K562 (cell line): ENCODE results near the gene LAMA2. TPM values are rescaled to one million over a fixed set of nuclear protein-coding genes. Genes with fewer than 3 reads are reported as not detected.

Experiments
- CUX1 ChIP-seq: fragments of 200-800 bp; sonication (Bioruptor generic); IDR thresholded peaks from 2 replicates; pipeline ENCODE4 v1.6.1; 2016; ENCODE audit warnings: missing genetic modification characterization, missing compliant biosample characterization
- E2F1 ChIP-seq: sonication (generic); formaldehyde crosslinking; IDR thresholded peaks from 2 replicates; pipeline ENCODE4 v1.8.1; 2023; ENCODE audit warnings: mild to moderate bottlenecking, missing genetic modification reagents, moderate library complexity
- MED1 ChIP-seq: sonication (generic); formaldehyde crosslinking; IDR thresholded peaks from 2 replicates; pipeline ENCODE4 v1.8.1; 2023; ENCODE audit warnings: missing genetic modification reagents, borderline replicate concordance
- PURB ChIP-seq: sonication (generic); formaldehyde crosslinking; IDR thresholded peaks from 2 replicates; pipeline ENCODE4 v1.9.0; 2021; ENCODE audit warnings: low read depth, mild to moderate bottlenecking, missing genetic modification reagents
- SETDB1 ChIP-seq: IDR thresholded peaks from one replicate; pipeline ENCODE4 v1.6.1; 2012; ENCODE audit warnings: low read length, control low read depth, inconsistent platforms
- SIX5 ChIP-seq, 2 experiments: IDR thresholded peaks; 2 replicates each; pipeline ENCODE4 v1.6.1; 2011; ENCODE audit warnings: low read length in 2 of 2, borderline replicate concordance in 1 of 2, low read depth in 1 of 2, mild to moderate bottlenecking in 1 of 2, moderate library complexity in 1 of 2; ENCODE audit not compliant: insufficient read depth in 1 of 2
- SMAD2 ChIP-seq: fragments of 150-350 bp; IDR thresholded peaks from 2 replicates; pipeline ENCODE4 v1.6.1; 2014; ENCODE audit warnings: low read depth, mild to moderate bottlenecking, low read length
- U2AF2 ChIP-seq: fragments of 200-400 bp; formaldehyde crosslinking; optimal IDR thresholded peaks from 2 replicates; pipeline ENCODE3; 2017; ENCODE audit warnings: low read depth, mild to moderate bottlenecking, low read length
- ZNF512 ChIP-seq: IDR thresholded peaks from 2 replicates; pipeline ENCODE4 v1.6.1; 2016; ENCODE audit warnings: missing genetic modification characterization, missing compliant biosample characterization
- polyA plus RNA-seq, 8 experiments: library from polyadenylated mRNA; depleted of rRNA in 4 of 8; stranded (reverse) in 5 of 8; unstranded in 3 of 8; fragments of >200 nt; fragmentation: Nextera tagmentation in 2 of 8; fragmentation: Illumina TruSeq in 1 of 8; extraction: Ambion mirVana in 2 of 8; extraction: Trizol in 1 of 8; gene quantifications; 2 replicates each; pipeline versions ENCODE4 v1.2.1 to v1.2.3, GENCODE V29; 2011 to 2014; ENCODE audit warnings: inconsistent platforms in 1 of 8, missing spikeins in 1 of 8
- total RNA-seq, 7 experiments: library from RNA; depleted of rRNA in 6 of 7; stranded (reverse); fragments of >200 nt in 6 of 7; fragmentation: Illumina TruSeq in 2 of 7; extraction: Trizol in 2 of 7; gene quantifications; 2 replicates each; pipeline versions ENCODE4 v1.2.1 to v1.2.3, GENCODE V29; 2011 to 2021; ENCODE audit warnings: low replicate concordance in 1 of 7
- TF ChIP-seq, protein P1 (sequence below): sonication (generic); formaldehyde crosslinking; IDR thresholded peaks from 2 replicates; pipeline ENCODE4 v1.8.1; 2023; ENCODE audit warnings: mild to moderate bottlenecking, missing genetic modification reagents
- TF ChIP-seq, protein P2 (sequence below), 2 experiments: fragments of 450-650 bp in 1 of 2; sonication (generic) in 1 of 2; formaldehyde crosslinking in 1 of 2; IDR thresholded peaks in 1 of 2; conservative IDR thresholded peaks in 1 of 2; 2 replicates each; pipeline versions ENCODE4 v1.6.1 to v1.8.1; 2016 to 2023; ENCODE audit warnings: mild to moderate bottlenecking in 2 of 2, moderate library complexity in 2 of 2, inconsistent platforms in 1 of 2, missing genetic modification reagents in 1 of 2

Gene LAMA2
- total and polyA plus RNA-seq, 9 of the 15 experiments (the other 6 are each of a cell fraction or from before 2014, with no cell fraction given) = 0.04 to 1.5 (median 0.36) TPM

DNA sequence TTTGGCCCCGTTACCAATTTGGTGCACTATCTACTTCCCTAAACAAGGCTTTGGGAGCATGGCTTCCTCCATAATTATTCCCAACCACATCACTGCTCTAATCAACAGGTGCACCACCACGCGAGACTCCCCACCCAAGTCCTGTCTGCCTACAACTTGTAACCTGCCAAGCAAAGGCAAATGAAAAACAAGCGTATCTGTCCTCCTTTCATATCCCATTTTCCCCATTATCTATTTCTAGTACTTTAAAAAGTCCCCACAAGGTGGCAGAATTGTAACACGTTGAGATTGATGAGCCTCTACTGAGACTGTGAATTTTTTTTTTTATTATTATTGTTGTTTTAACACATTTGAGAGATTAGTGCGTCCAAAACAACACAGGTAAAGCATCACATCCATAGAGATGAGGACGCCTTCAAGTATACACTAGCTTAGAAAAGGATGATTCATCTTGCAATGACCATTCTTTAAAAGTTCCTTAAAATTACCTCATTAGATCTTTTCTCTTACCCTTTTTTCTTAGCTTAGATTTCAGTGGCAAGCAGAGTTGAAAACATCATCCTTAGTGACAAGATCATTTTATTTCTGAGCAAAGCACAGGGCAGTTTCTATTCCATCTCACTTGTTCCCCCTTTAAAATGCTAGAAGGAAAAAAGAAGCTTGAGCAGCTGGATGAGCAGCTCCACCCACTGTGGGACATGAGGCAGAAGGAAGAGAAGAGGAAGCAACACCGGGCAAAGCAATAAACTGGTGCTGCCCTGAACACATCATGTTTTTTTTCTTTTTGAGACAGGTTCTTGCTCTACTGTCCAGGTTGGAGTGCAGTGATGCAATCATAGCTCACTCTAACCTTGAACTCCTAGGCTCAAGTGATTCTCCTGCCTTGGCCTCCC lies 616.3 kb downstream of the LAMA2 start (continued):
- TF ChIP-seq, protein P1, sequence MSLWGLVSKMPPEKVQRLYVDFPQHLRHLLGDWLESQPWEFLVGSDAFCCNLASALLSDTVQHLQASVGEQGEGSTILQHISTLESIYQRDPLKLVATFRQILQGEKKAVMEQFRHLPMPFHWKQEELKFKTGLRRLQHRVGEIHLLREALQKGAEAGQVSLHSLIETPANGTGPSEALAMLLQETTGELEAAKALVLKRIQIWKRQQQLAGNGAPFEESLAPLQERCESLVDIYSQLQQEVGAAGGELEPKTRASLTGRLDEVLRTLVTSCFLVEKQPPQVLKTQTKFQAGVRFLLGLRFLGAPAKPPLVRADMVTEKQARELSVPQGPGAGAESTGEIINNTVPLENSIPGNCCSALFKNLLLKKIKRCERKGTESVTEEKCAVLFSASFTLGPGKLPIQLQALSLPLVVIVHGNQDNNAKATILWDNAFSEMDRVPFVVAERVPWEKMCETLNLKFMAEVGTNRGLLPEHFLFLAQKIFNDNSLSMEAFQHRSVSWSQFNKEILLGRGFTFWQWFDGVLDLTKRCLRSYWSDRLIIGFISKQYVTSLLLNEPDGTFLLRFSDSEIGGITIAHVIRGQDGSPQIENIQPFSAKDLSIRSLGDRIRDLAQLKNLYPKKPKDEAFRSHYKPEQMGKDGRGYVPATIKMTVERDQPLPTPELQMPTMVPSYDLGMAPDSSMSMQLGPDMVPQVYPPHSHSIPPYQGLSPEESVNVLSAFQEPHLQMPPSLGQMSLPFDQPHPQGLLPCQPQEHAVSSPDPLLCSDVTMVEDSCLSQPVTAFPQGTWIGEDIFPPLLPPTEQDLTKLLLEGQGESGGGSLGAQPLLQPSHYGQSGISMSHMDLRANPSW (CRISPR knock-in tag) = no peak
- TF ChIP-seq SETDB1 (no peak), SMAD2 (no peak), MED1 (CRISPR knock-in tag) (no peak), SIX5 (IDR thresholded peaks at IDR 0.05; ENCODE audit: borderline replicate concordance in 1 of 2, insufficient read depth in 1 of 2, low read depth in 1 of 2, low read length in 2 of 2) (no peak), CUX1 (CRISPR knock-in tag) (no peak), U2AF2 (no peak), ZNF512 (peak; percentile 60; the same call in 1 of the 2 replicates), PURB (CRISPR knock-in tag) (no peak), E2F1 (CRISPR knock-in tag) (no peak)
- TF ChIP-seq, protein P2, sequence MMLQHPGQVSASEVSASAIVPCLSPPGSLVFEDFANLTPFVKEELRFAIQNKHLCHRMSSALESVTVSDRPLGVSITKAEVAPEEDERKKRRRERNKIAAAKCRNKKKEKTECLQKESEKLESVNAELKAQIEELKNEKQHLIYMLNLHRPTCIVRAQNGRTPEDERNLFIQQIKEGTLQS (IDR thresholded peaks at IDR 0.05) = peak; percentile 54
- TF ChIP-seq, protein P2 (CRISPR knock-in tag; conservative IDR thresholded peaks at IDR 0.05) = no peak
